ENCODE results near the gene PGC. TPM values are rescaled to one million over a fixed set of nuclear protein-coding genes. Genes with fewer than 3 reads are reported as not detected.

PGC gene
- total and polyA plus RNA-seq, 9 donors = 0.53 to 0.94 (median 0.81) TPM; not detected in 6

DNA sequence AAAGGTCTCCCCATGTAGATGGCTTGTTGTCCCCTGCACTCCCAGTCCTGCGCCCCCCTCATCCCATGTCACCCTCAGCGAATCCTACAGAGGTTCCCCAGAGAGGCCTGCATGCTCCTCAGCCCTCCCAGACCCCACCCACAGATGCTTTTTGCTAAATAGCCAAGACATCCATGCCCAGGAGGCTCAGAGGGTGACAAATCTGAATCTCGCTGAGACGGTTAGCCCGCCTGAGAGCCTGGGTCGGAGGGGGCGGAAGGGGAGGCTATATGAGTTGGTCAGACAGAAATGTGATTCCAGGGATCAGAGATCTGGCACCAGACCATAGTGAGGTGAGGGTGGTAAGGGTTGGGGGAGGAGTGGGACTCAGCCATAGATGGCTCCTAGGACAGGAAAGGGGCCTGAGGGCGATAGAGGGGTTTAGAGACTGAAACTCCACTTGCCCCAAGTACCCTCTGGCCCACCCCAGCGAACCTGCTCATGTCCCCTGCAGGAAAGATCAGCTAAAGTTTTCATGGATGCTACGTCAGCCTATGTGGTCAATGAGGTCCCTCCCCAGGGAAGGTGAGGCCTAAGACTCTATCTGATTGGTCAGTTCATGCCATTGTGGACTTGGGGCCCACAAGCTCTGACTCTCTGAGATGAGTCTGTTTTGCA is 45.0 kb downstream of the PGC start:
- Histone ChIP-seq H3K9me3 (no peaks in the 10 kb centered on the region), H3K27me3 (no peaks in the 10 kb centered on the region), H3K4me1 (ENCODE audit: insufficient read depth) (peaks cover 5% of the 10 kb centered on the region), H3K27ac (no peak overlapping the region), H3K36me3 (no peaks in the 10 kb centered on the region), H3K4me3 (no peak overlapping the region)
- DNase-seq = no peak
- intact Hi-C loops (cut with DNase I) = no loop called here
- no peak for TF ChIP-seq EP300 (IDR thresholded peaks at IDR 0.05)
- TF ChIP-seq, protein P1, sequence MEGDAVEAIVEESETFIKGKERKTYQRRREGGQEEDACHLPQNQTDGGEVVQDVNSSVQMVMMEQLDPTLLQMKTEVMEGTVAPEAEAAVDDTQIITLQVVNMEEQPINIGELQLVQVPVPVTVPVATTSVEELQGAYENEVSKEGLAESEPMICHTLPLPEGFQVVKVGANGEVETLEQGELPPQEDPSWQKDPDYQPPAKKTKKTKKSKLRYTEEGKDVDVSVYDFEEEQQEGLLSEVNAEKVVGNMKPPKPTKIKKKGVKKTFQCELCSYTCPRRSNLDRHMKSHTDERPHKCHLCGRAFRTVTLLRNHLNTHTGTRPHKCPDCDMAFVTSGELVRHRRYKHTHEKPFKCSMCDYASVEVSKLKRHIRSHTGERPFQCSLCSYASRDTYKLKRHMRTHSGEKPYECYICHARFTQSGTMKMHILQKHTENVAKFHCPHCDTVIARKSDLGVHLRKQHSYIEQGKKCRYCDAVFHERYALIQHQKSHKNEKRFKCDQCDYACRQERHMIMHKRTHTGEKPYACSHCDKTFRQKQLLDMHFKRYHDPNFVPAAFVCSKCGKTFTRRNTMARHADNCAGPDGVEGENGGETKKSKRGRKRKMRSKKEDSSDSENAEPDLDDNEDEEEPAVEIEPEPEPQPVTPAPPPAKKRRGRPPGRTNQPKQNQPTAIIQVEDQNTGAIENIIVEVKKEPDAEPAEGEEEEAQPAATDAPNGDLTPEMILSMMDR (IDR thresholded peaks at IDR 0.05) = no peak
- no peak for TF ChIP-seq POLR2A (IDR thresholded peaks at IDR 0.05)
- WGBS, 3 donors = 96 to 98% (median 97%) methylated on average over 10 of the region's 10 CpGs

GRCh38 chr6:41700463-41701347 is 46.5 kb downstream of the PGC start:
- peaks cover 4% of the 10 kb centered on the region for H3K4me1 ChIP-seq (ENCODE audit: insufficient read depth)
- WGBS, 3 donors = 87 to 89% (median 88%) methylated on average over 20 of the region's 20 CpGs
- H3K27ac ChIP-seq = no peak overlapping the region
- H3K4me3 ChIP-seq = no peak overlapping the region
- intact Hi-C loops (cut with DNase I) = no loop called here
- TF ChIP-seq, protein P1 (IDR thresholded peaks at IDR 0.05) = no peak
- TF ChIP-seq POLR2A (IDR thresholded peaks at IDR 0.05) (no peak), EP300 (IDR thresholded peaks at IDR 0.05) (no peak)
- no peaks in the 10 kb centered on the region for H3K9me3 ChIP-seq
- no peak for DNase-seq
- H3K36me3 ChIP-seq = no peaks in the 10 kb centered on the region
- no peaks in the 10 kb centered on the region for H3K27me3 ChIP-seq

GRCh38 chr6:41699063-41699462 is 48.1 kb downstream of the PGC start:
- H3K36me3 ChIP-seq = no peaks in the 10 kb centered on the region
- no peak overlapping the region for H3K27ac ChIP-seq
- no peak for DNase-seq
- H3K4me1 ChIP-seq (ENCODE audit: insufficient read depth) = peaks cover 4% of the 10 kb centered on the region
- intact Hi-C loops (cut with DNase I) = no loop called here
- H3K27me3 ChIP-seq = no peaks in the 10 kb centered on the region
- 82 to 100% (median 90%) methylated on average over 2 of the region's 2 CpGs for WGBS, 3 donors
- no peak overlapping the region for H3K4me3 ChIP-seq
- TF ChIP-seq POLR2A (IDR thresholded peaks at IDR 0.05) = no peak
- no peak for TF ChIP-seq EP300 (IDR thresholded peaks at IDR 0.05)
- TF ChIP-seq, protein P1 (IDR thresholded peaks at IDR 0.05) = no peak
- no peaks in the 10 kb centered on the region for H3K9me3 ChIP-seq

DNA sequence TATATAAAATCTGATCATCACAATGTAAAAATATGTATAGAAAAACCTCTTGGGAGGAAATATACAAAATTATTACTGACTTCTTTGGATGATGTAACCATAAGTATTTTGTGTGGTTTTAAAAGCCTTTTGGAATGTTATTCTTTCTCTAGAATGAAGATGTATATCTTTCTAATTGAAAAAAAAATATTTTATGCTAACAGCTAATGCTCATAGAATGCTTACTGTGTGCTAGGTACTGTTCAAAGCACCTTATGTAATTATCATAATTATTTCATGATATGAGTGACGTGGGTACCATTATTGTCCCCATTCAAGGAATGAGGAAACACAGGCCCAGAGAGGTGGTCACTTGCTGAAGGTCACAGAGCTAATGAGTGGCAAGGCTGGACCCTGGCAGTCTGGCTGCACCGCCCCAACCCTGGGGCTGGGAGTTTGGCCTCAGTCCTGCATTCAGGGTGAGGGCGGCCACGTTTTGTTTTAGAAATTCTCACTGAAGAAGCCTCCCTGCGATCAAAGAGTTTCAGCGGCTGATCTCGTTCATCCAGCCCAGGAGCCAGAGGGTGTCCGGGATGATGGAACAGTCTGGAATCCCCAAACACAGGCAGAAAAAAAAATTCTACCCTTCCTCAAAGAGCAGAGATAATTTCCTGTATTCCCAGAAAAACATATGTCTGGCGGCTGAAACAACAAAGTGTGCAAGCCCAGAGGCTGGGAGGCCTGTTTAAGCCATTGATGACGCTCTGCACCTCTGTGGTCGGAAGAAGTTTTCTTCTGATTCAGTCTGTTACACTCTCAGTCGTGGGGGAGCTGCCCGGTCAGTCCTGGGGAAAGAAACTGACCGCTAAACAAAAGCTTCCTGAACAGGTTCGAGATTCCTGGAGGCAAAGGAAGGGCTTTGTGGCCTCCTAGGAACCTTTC is 49.1 kb downstream of the PGC start:
- Histone ChIP-seq H3K4me1 (ENCODE audit: insufficient read depth) (peaks cover 4% of the 10 kb centered on the region), H3K27me3 (no peaks in the 10 kb centered on the region), H3K36me3 (no peaks in the 10 kb centered on the region), H3K9me3 (no peaks in the 10 kb centered on the region), H3K4me3 (no peak overlapping the region), H3K27ac (no peak overlapping the region)
- DNase-seq = no peak
- WGBS, 3 donors = 20 to 30% (median 21%) methylated on average over 15 of the region's 15 CpGs
- TF ChIP-seq, protein P1 (IDR thresholded peaks at IDR 0.05) = no peak
- TF ChIP-seq EP300 (IDR thresholded peaks at IDR 0.05) (no peak), POLR2A (IDR thresholded peaks at IDR 0.05) (no peak)
- intact Hi-C loops (cut with DNase I) = no loop called here

Data from ovary (tissue), 9 donors.